Measurements from ENCODE around the gene PNISR.

DNA sequence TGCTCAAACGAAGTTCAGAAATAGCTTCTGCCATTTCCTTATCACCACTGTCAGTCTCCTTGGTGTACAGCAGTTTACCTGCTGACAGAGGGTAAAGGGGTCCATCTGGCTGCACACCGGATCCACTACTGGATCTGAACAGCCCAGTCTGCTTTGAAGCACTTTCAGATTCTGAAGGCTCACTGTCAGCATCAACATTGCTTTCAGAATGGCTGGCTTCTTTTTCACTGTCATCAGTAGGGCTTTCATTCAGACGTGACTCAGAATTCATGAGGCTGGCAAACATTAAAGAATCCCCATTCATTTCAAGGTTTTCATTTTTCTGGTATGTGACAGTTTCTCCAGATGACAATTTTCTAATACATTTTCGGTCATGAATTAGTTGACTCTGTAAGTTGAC, 21.0 kb upstream of the PNISR start:
- TF ChIP-seq, protein P1, sequence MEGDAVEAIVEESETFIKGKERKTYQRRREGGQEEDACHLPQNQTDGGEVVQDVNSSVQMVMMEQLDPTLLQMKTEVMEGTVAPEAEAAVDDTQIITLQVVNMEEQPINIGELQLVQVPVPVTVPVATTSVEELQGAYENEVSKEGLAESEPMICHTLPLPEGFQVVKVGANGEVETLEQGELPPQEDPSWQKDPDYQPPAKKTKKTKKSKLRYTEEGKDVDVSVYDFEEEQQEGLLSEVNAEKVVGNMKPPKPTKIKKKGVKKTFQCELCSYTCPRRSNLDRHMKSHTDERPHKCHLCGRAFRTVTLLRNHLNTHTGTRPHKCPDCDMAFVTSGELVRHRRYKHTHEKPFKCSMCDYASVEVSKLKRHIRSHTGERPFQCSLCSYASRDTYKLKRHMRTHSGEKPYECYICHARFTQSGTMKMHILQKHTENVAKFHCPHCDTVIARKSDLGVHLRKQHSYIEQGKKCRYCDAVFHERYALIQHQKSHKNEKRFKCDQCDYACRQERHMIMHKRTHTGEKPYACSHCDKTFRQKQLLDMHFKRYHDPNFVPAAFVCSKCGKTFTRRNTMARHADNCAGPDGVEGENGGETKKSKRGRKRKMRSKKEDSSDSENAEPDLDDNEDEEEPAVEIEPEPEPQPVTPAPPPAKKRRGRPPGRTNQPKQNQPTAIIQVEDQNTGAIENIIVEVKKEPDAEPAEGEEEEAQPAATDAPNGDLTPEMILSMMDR (IDR thresholded peaks at IDR 0.05; ENCODE audit: low read length), result no peak
- TF ChIP-seq EZH2 (optimal IDR thresholded peaks at IDR 0.05; ENCODE audit: low read depth, low read length) (no peak), EZH2phosphoT487 (IDR thresholded peaks at IDR 0.05; ENCODE audit: low read length) (no peak)
